Neutrophil (primary cell): ENCODE measurements around the gene ZNF217.
"Not testable (repeated sequence)": the region's sequence is repeated elsewhere in the genome, so short reads cannot be mapped to it uniquely, and the experiment has no call there.

Source experiments
- H3K27ac ChIP-seq: fragments of 200-600 bp; sonication (generic); 2 replicates; pipeline ENCODE4 v1.5.1; 2016; ENCODE audit warnings: mild to moderate bottlenecking, moderate library complexity
- H3K27me3 ChIP-seq: fragments of 200-600 bp; sonication (generic); 2 replicates; pipeline ENCODE4 v1.6.0; 2016; ENCODE audit warnings: mild to moderate bottlenecking
- H3K36me3 ChIP-seq: fragments of 200-600 bp; sonication (generic); 2 replicates; pipeline ENCODE4 v1.5.1; 2017
- H3K4me1 ChIP-seq, 2 experiments: fragments of 200-600 bp in 1 of 2; sonication (generic) in 1 of 2; 1 replicate in 1 of 2; 2 replicates in 1 of 2; pipeline versions ENCODE4 v1.5.1 to v1.6.1; 2013 to 2016; ENCODE audit warnings: low read depth in 1 of 2, low read length in 1 of 2, mild to moderate bottlenecking in 1 of 2, moderate library complexity in 1 of 2; ENCODE audit not compliant: control insufficient read depth in 1 of 2, insufficient read depth in 1 of 2
- H3K4me3 ChIP-seq, 2 experiments: fragments of 200-600 bp in 1 of 2; sonication (generic) in 1 of 2; 1 replicate in 1 of 2; 2 replicates in 1 of 2; pipeline ENCODE4 v1.5.1; 2013 to 2016; ENCODE audit warnings: low read depth in 1 of 2, low read length in 1 of 2, mild to moderate bottlenecking in 1 of 2, moderate library complexity in 1 of 2
- H3K9me3 ChIP-seq: fragments of 200-600 bp; sonication (generic); 2 replicates; pipeline ENCODE4 v1.5.1; 2016
- TF ChIP-seq, protein P1 (sequence below): fragments of 200-600 bp; sonication (generic); IDR thresholded peaks from 2 replicates; pipeline ENCODE4 v1.5.1; 2016; ENCODE audit warnings: antibody characterized with exemption

Gene ZNF217

DNA sequence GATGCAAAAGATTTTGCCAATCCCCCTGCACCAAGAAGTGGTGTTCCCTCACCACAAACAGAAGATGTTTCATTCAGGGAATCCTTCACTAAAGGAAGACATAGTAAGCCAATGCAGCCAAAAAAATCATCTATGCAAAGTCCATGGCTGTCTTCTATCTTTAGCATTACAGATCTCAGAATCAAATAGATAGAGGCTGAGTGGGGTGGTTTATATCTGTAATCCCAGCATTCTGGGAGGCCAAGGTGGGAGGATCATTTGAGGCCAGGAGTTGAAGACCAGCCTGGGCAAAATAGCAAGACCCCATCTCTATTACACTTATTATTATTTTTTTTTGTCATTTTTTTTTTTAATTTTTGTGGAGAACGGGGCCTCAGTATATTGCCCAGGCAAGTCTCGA is 32.9 kb upstream of the ZNF217 start:
- Histone ChIP-seq H3K4me3 (no peak overlapping the region), H3K27me3 (no peaks in the 10 kb centered on the region), H3K27ac (no peak overlapping the region), H3K9me3 (no peaks in the 10 kb centered on the region), H3K4me1 (peaks cover 37 to 46% of the 10 kb centered on the region in 2 experiments), H3K36me3 (no peaks in the 10 kb centered on the region)
- TF ChIP-seq, protein P1, sequence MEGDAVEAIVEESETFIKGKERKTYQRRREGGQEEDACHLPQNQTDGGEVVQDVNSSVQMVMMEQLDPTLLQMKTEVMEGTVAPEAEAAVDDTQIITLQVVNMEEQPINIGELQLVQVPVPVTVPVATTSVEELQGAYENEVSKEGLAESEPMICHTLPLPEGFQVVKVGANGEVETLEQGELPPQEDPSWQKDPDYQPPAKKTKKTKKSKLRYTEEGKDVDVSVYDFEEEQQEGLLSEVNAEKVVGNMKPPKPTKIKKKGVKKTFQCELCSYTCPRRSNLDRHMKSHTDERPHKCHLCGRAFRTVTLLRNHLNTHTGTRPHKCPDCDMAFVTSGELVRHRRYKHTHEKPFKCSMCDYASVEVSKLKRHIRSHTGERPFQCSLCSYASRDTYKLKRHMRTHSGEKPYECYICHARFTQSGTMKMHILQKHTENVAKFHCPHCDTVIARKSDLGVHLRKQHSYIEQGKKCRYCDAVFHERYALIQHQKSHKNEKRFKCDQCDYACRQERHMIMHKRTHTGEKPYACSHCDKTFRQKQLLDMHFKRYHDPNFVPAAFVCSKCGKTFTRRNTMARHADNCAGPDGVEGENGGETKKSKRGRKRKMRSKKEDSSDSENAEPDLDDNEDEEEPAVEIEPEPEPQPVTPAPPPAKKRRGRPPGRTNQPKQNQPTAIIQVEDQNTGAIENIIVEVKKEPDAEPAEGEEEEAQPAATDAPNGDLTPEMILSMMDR, result no peak

DNA sequence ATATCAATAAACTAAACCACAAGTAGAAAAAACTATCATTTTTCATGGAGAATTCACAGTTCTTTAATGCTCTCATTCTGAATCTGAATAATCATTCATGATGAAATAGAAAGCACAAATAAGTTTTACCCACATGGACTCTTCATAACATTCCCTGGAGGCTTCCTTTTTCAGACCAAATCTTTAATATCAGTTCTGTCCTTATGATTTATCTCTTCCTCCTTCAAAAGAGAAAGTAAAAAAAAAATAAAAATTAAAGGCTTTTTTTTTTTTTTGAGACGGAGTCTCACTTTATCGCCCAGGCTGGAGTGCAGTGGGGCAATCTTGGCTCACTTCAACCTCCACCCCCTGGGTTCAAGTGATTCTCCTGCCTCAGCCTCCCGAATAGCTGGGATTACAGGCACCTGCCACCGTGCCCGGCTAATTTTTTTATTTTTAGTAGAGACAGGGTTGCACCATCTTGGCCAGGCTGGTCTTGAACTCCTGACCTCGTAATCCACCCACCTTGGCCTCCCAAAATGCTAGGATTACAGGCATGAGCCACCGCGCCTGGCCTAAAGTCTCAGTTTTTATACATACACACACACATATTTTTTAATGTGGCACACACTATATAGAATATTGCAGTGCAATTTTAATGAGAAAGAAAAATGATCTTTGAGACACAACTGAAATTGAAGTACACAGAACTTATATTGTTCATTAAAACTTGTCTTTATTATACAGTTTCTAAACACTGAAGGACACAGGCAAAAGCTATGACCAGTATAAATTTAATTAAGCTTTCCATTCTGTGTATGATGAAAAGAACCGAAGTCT is 31.9 kb upstream of the ZNF217 start:
- peaks cover 48 to 56% of the 10 kb centered on the region in 2 experiments for H3K4me1 ChIP-seq

DNA sequence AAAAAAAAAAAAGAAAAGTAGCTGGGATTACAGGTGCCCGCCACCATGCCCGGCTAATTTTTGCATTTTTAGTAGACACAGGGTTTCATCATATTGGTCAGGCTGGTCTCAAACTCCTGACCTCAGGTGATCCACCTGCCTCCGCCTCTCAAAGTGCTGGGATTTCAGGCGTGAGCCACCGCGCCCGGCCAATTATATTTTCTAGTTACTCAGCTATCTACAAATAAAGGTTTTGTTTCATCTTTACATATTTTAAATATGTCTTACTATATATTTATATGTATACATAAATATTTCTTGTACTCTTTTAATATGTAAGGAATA is 31.2 kb upstream of the ZNF217 start:
- H3K36me3 ChIP-seq, H3K9me3 ChIP-seq, H3K4me3 ChIP-seq, H3K27me3 ChIP-seq: not testable (repeated sequence)
- Histone ChIP-seq H3K27ac (peak overlapping the region; percentile 94), H3K4me1 (peaks cover 54 to 62% of the 10 kb centered on the region in 2 experiments)

More for the DNA sequence above, 31.9 kb upstream of the ZNF217 start:
- H3K36me3 ChIP-seq, result no peaks in the 10 kb centered on the region
- no peaks in the 10 kb centered on the region for H3K9me3 ChIP-seq
- H3K27ac ChIP-seq, result peak overlapping the region; percentile 94
- no peaks in the 10 kb centered on the region for H3K27me3 ChIP-seq
- no peak overlapping the region for H3K4me3 ChIP-seq
- TF ChIP-seq, protein P1, result no peak

DNA sequence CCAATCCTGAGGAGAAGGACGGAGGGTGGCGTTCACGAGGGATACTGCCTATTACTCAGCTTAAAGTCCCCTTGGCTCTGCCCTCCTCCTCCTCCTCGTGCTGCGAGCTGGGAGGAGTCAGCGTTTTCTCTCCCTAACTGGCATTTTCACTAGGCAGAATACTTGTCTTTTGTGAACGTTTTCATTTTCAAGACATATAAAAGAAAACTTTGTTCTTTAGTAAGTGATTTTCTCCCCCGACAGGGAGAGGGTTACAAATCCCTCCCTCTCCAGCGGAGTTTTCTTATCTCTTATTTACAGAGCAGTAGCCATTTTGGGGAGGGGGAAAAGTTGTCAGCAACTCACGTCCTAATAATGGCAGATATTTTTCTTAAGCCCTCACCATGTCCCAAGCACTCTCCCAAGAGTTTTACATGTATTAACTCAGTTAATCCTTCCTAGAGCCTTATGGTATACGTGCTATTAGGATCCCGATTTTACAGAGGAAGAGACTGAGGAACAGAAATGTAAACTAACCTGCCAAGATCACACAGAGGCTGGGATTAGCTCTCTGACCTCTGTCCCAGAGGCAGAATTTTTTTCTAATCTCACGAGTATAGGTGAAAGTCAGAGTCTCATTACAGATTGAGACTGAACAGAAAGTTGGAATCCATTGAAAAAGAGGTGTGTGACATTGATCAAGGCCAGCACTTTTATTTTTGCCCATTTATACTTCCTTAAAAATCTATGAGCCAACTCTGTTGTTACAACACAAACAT is 30.0 kb upstream of the ZNF217 start:
- TF ChIP-seq, protein P1, result no peak
- no peaks in the 10 kb centered on the region for H3K9me3 ChIP-seq
- peaks cover 61 to 74% of the 10 kb centered on the region in 2 experiments for H3K4me1 ChIP-seq
- no peaks in the 10 kb centered on the region for H3K36me3 ChIP-seq
- no peaks in the 10 kb centered on the region for H3K27me3 ChIP-seq
- H3K27ac ChIP-seq, result peak overlapping the region; percentile 94
- H3K4me3 ChIP-seq, result peak overlapping the region; percentile 43 to 58

DNA sequence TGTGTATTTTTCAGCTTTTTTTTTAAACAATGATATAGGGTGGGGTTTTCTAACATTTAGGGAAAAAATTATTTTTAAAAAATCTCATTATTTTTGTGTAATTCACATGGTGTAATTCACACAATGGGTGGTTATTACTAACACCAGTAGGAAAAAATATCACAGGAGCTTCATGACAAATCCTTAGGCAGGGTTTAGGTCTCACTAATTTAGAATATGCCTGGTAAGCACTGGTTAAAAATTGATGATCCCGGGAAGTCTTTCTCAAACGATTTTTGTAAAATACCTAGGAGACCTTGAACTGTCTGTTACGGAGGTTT is 29.5 kb upstream of the ZNF217 start:
- no peaks in the 10 kb centered on the region for H3K9me3 ChIP-seq
- TF ChIP-seq, protein P1, result no peak
- H3K4me1 ChIP-seq, result peaks cover 61 to 74% of the 10 kb centered on the region in 2 experiments
- H3K4me3 ChIP-seq, result peak overlapping the region; percentile 43 to 58
- no peaks in the 10 kb centered on the region for H3K36me3 ChIP-seq
- peak overlapping the region; percentile 94 for H3K27ac ChIP-seq
- no peaks in the 10 kb centered on the region for H3K27me3 ChIP-seq
